GM10248 (cell line): ENCODE measurements around the gene CADM1.

Experiments
- CTCF ChIA-PET: fragments of 300-600 bp; sonication (Branson Sonifier 250); formaldehyde crosslinking; extraction: SDS; loops from one replicate; lab custom pipeline; 2021; ENCODE audit warnings: antibody characterized with exemption; lab: Yijun Ruan, JAX
- POLR2A ChIA-PET: fragments of 350-650 bp; sonication (Branson Sonifier 250); formaldehyde crosslinking; extraction: SDS; loops from one replicate; lab custom pipeline; 2020; ENCODE audit warnings: antibody characterized with exemption; lab: Yijun Ruan, JAX
- DNase-seq: peaks from one replicate; pipeline ENCODE4 v3.0.0; 2012; ENCODE audit errors: extremely low spot score
- CTCF ChIP-seq: IDR thresholded peaks from 2 replicates; pipeline ENCODE4 v1.5.1; 2012; ENCODE audit warnings: mild to moderate bottlenecking, low read depth; ENCODE audit errors: extremely low read depth, missing control alignments, control extremely low read depth

CADM1 gene

DNA sequence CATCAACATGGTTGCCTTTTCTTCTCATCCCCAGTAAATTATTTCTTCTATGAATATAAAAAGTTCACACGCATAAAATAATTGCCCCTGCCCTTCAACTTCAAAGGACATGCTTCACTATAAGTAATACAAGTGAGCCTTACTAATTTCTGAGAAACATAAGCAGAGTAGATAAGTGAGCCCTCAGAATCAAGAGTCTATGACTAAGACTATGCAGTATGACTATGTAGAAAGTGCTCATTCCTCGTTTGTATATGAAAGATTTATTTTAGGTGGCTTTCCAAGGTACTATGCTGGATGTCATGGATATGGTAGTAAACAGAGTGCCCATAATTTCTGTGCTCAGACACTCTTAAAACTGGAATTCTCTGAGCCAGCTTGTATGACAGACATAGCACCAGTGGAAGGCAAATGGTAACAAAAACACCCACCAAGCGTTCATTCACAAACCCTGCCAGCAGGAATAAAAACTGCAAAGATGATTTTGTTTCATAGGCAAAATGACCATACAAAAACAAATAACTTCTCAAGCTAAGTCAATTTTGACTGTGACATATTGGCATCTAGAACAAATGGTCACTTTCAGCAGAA, 189.8 kb downstream of the CADM1 start:
- no peak for DNase-seq
- ChIA-PET POLR2A (no interaction called here), CTCF (interaction anchor here (0.9 to 3.3 kb wide), 4 partner anchors 9 to 576 kb away, joined by 3 to 31 read pairs (median 4); no protein-coding TSS in a partner anchor)
- TF ChIP-seq CTCF = no peak

GRCh38 chr11:115313224-115313838, 190.9 kb downstream of the CADM1 start:
- POLR2A ChIA-PET = no interaction called here

GRCh38 chr11:115311949-115312348, 192.3 kb downstream of the CADM1 start:
- no peak for TF ChIP-seq CTCF
- ChIA-PET CTCF (no interaction called here), POLR2A (no interaction called here)
- DNase-seq = no peak

More at GRCh38 chr11:115313224-115313838, 190.9 kb downstream of the CADM1 start:
- TF ChIP-seq CTCF = no peak
- CTCF ChIA-PET = interaction anchor here (1.2 to 3.3 kb wide), 3 partner anchors 9 to 574 kb away, joined by 3 to 31 read pairs (median 5); no protein-coding TSS in a partner anchor
- DNase-seq = no peak

DNA sequence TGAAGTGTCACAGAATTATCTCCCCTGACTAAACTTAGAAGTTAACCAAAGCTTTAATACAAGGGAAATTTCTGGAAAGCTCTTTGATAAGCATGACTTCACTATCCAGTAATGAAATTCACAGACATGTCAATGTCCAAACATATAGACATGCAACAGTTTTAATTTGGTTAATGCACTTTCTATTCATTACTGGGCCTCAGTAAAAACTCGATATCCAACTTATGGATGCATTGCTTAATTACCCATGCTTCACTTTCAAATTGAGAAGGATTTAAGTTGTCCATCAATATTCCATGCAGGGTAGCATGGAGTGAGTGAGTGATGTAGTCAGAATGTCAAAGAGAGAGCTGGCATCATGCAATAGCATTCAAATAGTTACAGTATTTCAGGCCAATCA, 197.5 kb downstream of the CADM1 start:
- ChIA-PET CTCF (no interaction called here), POLR2A (no interaction called here)
- TF ChIP-seq CTCF = no peak
- no peak for DNase-seq

- POLR2A ChIA-PET = no interaction called here
- TF ChIP-seq CTCF = no peak
- DNase-seq = no peak
- CTCF ChIA-PET = interaction anchor here (1.2 to 1.7 kb wide), 2 partner anchors 9 to 30 kb away, joined by 3 to 5 read pairs; no protein-coding TSS in a partner anchor
These were observed 199.3 kb downstream of the CADM1 start for GRCh38 chr11:115304774-115305472.

DNA sequence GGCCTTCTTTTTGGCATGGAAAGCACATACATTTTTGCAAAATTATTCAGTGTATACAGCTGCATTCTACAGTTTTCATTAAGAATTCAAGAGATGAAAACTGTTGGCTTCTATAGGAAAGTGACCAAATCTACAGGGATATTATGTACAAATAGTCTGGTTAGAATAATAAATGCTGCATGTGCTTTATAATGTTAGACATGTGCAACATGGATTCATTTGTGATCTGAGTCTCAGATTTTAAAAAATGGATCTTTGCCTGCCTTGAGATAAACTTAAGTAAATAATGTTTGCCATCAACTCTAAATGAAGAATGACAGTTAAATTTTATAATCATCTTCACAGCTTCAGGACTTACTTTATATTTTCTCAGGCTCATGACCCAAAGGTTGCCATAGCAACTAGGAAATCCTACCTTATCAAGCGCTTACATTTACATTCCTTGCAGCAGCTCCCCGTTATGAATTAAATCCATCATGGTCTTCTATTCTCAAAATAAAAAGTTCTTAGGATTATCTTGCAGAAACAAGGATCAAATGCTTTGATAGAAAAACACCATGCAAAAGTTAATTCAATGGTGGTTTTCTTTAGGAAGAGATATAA, 200.2 kb downstream of the CADM1 start:
- no peak for TF ChIP-seq CTCF
- CTCF ChIA-PET = interaction anchor here (1.7 kb wide), 1 partner anchor 10 kb away, joined by 5 read pairs; no protein-coding TSS in a partner anchor

More for the DNA sequence above, 200.2 kb downstream of the CADM1 start:
- POLR2A ChIA-PET = no interaction called here
- DNase-seq = no peak
